CD4-positive, alpha-beta T cell treated with Interleukin-10 for 1 hour (primary cell): ENCODE results near the gene PGRMC1.
A peak's percentile ranks its signal among the peaks of the same experiment; 100 is the strongest.
"Not testable (repeated sequence)": the region's sequence is repeated elsewhere in the genome, so short reads cannot be mapped to it uniquely, and the experiment has no call there.

Experiments
- DNase-seq: peaks from one replicate; pipeline ENCODE4 v3.0.0-alpha.2; 2020

PGRMC1 gene

DNA sequence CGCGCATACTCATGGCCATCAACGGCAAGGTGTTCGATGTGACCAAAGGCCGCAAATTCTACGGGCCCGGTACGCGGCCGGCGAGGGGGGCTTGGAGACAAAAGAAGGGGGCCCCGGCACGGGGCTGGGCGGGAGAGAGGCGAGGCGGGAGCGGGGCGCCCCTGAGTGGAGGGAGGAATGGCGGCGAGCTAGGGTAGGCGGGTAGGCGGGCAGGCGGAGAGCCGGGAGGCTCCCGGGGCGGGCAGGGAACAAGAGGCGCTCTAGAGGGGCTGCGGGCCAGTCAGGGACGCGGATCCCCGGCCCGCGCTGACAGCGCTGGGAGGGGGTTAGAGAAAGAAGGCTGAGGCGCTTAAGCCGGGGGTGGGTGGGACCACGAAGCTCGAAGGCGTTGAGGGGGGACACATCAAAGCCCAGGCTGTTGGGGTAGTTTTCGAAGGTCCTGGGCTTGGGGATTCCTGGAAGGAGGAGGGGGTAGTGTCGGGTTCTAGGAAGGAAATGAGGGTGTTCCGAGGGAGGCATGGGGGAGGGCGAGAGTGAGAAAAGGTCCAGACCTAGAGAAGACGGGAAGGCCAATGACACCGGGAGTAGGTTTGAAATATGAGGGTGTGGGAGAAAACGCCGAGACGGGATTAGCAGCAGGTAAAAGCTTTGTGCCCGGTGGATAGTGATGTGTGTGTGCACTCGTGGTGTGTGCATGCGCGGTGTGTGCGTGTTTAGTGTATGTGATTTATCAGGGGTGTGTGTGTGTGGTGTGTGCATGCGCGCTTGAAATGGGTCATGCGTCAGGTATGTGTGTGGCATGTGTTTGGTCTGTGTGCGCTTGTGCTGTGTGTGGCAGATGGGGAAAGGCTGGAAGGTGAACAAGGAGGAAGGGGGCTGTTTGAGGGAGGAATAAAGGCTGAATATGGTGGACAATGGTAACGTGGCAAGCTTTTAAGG lies 807 bp downstream of the PGRMC1 start:
- peak; percentile 4 for DNase-seq

DNA sequence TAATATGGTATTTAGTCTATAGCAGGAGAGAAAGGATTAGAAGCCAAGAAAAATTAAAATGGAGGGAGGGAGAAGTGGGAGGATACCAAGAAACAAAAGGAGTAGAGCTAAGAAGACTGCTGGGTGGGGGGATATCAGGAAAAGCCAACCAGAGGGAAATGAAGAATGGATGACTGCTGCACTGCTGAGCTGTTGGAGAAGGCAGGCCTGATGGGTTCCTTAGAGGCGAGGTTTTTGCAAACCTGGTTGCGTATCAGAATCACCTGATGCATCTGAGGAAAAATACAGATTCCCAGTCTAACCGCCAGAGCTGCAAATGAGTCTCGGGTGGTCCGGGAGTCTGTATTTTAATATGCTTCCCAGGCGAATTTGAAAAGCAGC lies 1.5 kb downstream of the PGRMC1 start:
- DNase-seq = no peak

DNA sequence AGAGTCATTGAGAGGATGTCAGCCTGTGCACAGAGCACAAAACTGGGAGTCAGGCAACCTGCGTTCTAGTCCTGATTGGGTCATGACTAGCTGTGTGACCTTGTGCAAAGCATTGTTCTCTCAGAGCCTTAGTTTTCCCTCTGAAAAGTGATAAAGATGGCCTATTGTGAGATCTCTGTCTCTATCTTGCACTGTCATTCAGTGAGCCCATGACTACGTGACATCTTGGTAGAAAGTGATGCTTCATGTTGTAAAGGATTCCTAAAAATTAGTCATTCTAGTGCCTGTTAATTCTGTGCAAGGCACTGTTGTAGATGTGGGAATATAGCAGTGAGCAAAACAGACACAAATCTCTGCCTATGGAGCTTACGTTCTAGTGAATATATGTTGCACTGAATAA lies 2.5 kb downstream of the PGRMC1 start:
- no peak for DNase-seq

DNA sequence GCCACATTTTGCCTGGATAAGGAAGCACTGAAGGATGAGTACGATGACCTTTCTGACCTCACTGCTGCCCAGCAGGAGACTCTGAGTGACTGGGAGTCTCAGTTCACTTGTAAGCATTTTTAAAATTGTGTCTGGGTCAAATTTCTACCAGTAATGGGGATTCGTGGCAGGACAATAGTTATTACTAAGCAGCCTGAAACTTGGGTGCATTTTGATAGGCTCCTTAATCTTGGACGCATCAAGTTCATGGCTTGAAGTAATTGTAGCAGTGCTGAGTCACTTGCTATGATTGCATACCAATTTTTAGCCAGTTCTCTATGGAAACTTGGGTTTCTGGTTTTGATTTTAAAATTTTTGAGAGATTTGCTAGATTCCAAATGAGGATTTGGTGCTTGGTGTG lies 4.3 kb downstream of the PGRMC1 start:
- no peak for DNase-seq

DNA sequence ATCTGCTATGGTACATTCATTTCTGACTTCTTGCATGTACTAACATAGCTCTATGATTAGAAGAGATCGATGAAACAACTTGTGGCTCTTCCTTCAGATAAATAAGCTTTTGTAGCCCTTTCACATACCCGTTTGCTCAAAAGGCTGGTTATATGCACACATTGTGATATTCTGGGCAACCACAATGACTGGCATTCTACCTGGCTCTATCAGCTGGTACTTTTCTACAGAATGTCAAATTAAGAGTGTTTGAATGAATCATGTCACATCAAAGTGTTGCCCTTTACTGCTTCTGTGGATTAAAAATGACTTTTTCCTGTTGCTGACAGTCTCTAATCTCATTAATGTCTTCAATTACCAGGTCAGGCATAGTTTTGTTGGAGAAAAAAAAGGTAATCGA lies 11.6 kb downstream of the PGRMC1 start:
- DNase-seq = no peak

DNA sequence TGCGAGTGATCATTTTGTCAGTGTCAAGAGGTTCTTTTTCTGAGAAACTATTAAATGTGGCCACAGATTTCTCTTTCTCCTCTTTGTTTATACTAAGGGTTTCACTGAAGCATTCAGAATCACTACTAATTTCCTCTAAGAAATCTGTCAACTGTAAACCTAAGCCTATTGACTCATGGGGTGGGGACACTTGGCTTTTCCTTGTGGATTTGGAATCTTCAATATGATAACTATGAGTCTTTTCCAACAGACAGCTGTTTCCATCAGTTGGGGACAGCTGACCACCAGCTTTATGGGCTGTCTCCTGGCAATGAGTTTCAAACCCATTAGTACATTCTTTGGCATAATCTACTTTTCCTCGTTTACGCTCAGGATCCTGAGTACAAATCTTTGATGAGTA lies 13.8 kb downstream of the PGRMC1 start:
- DNase-seq = no peak

DNA sequence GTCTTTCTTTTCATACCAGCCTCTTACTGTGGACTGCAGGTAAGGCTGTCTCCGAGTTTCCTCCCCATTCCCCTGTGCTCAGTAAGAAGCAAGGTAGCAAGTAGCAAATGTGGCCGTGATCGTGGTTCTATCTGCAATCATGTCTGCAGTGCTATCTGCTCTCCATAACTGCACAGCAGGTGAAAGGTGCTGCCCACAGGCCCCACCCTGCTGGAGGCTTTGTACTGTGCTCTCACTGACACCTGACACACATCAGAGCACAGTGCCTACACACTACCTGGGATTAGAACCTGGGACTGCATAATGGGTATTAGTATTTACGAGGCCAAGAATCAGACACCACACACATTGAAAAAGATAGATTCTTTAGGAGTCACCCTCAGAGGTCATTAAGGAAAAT lies 15.3 kb downstream of the PGRMC1 start:
- no peak for DNase-seq

DNA sequence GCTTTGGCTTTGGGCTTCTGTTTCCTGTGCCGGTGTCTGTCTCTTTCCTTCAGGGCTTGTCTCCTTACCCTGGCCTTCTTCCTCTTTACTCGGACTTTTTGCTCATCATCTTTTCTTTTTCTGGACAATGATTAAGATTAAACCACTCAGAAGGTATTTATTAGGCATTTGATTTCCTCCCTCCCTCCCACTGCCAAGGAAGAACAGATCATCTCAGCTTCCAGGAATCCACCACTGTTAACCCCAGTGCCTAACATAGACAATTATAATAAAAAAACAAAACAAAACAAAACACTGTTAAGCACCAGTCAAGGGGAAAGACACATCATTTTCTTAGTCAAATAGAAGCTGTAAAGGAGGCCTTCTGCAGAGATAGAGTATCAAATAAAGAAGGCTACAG lies 16.6 kb downstream of the PGRMC1 start:
- no peak for DNase-seq

DNA sequence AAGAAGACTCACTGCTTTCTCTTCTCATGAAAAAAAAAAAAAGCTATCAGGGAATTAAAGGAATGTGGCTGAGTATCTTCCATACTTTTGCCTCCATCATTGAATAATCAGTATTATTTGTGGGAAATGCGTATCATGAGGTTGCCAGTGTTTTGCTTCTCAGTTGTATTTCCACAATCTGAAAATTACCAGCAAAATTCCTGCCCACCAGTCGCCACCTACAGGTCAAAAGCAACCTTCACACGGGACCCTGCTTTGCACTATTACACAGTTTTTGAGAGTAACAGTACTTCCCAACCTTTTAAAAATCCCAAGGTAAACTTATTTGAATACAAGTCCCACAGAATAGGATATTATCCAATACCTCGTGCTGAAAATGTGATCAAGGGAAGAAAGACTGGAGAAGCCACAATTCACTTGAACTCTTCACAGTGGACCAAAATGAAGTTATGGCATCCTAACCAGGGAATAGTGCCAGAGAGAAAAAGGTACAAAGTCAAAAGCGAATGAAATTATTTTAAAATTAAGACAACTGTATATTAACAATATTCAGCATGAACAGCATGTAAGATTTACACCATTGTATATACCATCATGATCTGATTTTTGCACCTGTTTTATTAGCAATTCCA lies 30.4 kb downstream of the PGRMC1 start:
- peak; percentile 25 for DNase-seq

DNA sequence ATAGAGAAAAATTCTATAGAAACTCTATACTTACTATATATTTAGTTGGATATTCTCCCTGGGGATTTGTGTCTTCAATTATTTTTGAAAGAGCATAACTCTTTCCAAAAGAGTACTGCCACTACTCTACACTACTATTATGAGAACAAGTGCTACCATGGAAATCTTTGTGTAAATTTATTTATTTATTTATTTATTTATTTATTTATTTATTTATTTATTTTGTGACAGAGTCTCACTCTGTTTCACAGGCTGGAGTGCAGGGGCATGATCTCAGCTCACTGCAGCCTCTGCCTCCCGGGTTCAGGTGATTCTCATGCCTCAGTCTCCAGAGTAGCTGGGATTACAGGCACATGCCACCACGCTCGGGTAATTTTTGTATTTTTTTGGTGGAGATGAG lies 31.0 kb downstream of the PGRMC1 start:
- DNase-seq = not testable (repeated sequence)

DNA sequence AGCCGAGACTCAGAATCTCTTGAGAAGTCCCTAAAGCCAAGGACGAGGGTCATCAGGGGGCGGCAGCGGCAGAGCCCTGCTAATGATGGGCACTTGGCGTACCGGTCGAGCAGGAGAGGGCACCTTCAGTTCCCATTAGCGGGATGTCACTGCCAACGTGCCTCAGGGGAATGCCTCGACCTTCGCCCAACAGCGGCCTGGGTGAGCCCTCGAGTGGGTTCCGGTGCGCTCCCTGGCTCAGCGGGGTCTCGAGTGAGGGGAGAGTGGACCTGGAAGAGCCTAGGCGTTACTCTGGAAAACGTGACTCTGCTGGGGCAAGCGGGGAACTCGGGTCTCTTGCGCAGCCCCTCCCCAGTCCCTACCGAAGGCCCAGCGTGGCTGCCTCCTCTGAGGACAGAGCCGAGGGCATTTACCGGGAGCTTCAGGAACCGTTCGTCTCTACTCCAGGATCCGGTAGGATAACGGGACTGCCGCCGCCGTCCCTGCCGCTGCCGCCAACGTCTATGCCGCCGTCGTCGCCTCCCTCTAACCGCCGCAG lies 36.9 kb downstream of the PGRMC1 start:
- DNase-seq = no peak

DNA sequence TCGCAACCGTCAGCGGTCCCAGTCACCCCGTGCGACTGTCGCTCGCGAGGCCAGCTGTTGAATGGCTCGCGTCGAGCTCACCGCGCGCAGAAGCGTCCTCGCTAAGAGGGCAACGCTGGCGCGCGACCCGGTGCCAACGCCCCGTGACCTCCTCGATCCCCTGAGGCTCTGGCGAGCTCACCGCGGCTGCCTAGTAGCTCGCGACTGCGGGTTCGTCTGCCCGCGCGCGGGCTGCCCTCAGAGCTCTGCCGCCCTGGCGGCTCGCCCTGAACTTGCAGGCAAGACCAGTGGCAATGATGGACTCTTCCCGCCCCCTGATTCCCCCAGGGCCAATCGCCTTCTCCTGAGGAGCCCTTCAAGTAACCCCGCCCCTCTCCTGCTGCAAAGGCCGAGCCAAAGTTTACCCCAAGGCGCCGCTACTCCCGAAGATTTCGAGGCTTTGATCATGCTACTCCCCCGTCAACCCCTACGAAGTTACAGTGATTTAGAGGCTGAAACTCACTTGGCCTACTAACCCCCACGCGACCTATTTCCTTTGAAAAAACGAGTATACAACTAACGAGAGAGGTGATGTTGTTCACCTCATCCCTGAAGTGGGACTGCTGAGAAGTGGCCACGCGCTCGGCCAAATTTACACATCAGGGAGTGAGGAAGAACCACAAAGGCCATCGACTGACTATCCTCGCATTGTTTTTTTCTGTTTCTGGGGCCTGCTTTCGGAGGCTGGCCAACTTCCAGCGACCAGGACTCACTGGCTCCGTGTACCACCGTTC lies 37.5 kb downstream of the PGRMC1 start:
- peak; percentile 61 for DNase-seq

DNA sequence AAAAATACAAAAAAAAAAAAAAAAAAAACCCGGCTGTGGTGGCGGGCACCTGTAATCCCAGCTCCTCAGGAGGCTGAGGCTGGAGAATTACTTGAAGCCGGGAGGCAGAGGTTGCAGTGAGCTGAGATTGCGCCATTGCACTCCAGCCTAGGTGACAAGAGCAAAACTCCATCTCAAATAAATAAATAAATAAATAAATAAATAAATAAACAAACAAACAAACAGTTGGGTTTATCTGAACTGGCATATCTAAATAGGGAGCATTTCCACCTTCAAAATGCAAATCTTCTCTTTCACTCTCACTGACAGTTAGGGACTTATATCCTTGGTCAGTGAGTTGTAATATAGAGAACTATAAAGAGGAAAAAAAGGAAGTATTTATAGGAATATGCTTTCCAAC lies 46.3 kb downstream of the PGRMC1 start:
- DNase-seq = not testable (repeated sequence)

DNA sequence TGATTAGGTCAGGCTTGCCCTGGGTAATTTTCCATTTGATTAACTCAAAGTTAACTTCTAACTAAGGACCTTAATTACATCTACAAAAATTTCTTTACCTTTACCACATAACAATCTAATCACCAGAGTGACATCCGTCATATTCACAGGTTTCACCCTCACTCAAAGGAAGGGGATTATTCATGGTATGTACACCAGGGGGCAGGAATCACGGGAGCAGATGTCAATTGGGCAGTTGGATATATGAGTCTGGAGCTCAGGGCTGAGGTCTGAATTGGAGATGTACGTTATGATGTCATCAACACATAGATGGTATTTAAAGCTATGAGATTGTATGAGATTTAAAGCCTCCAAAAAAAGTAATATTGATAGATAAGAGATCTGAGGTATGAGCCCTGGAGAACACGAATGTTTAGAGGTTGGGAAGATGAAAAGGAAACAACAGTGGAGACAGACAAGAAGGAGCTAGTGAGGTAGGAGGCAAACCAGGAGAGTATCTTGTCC lies 52.9 kb downstream of the PGRMC1 start:
- DNase-seq = no peak

DNA sequence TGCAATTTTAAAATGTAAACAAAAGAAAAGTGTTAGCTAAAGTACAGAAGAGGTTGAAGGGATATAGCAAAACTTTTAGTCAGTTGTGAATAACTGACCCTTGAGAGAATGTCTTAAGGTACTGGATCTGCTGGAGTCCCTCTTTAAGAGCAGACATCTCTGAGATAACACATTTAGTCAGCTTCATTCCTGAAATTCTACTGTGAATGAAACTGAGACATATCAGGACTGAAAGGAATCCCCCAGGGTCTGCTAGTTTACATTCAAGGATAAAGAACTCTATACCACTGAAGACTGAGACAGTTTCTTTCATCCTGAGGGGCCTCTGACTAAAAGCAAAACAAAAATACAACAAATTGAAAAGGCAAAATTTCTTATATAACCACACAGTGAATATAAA lies 54.4 kb downstream of the PGRMC1 start:
- DNase-seq = no peak

DNA sequence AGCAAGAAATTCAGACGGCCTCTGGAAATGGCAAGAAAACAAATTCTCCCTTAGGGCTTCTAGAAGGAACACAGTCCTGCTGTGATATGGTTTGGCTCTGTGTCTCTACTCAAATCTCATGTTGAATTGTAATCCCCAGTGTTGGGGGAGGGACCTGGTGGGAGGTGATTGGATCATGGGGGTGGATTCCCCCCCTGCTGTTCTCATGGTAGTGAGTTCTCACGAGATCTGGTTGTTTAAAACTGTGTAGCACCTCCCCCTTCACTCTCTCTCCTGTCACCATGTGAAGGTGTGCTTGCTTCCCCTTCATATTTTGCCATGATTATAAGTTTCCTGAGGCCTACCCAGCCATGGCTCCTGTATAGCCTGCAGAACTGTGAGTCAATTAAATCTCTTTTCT lies 55.2 kb downstream of the PGRMC1 start:
- DNase-seq = not testable (repeated sequence)

DNA sequence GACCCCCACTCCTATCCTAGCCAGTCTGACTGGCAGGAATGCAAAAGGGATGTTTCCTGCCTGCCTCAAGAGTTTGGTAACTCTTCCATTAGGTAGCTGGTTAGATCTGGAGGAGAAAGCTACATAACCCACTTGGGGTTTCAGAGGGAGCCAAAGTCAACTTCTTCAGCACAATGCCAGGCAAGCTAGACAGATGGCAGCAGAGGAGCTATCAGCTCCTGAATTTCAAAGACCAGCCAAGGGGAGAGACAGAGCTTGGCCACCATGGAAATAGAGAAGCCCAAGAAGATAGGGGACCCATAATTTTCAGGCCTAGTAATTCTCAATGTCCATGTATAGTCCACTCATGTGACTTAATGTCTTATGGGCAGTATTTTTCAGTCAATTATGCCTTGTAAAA lies 56.4 kb downstream of the PGRMC1 start:
- no peak for DNase-seq
